ENCODE results near the gene BRD1.

Gene BRD1

DNA sequence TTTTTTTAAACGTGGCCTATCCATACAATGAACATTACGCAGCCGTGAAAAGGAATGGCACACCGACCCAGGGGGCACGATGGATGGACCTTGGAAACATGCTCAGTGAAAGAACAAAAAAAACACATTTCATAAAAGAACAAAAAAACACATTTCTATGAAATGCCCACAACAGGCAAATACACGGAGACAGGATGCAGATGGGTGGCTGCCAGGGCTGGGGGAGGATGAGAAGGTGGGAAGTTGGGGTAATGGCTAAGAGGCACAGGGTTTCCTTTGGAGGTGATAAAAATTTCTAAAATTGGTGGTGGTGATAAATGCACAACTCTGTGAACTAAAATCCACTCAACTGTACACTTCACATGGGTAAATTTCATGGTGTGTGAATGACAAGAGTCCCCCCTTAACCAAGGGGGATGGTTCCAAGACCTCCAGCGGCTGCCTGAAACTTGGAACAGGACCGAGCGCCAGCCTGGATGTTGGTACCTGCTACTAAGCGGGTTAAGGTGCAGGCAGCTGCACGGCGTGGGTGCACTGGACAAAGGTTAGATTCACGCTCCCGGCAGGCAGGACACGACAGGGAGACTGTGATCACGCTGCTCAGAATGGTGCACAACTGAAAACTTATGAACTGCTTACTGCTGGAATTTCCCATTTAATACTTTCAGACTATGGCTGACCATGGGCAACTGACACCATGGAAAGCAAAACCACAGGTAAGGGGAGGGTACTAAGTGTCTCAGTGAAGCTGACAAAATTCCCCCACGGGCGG, 16.5 kb downstream of the BRD1 start:
- DNase-seq (ENCODE audit: extremely low read depth, low read depth), result no peak
- TF ChIP-seq, protein P1, sequence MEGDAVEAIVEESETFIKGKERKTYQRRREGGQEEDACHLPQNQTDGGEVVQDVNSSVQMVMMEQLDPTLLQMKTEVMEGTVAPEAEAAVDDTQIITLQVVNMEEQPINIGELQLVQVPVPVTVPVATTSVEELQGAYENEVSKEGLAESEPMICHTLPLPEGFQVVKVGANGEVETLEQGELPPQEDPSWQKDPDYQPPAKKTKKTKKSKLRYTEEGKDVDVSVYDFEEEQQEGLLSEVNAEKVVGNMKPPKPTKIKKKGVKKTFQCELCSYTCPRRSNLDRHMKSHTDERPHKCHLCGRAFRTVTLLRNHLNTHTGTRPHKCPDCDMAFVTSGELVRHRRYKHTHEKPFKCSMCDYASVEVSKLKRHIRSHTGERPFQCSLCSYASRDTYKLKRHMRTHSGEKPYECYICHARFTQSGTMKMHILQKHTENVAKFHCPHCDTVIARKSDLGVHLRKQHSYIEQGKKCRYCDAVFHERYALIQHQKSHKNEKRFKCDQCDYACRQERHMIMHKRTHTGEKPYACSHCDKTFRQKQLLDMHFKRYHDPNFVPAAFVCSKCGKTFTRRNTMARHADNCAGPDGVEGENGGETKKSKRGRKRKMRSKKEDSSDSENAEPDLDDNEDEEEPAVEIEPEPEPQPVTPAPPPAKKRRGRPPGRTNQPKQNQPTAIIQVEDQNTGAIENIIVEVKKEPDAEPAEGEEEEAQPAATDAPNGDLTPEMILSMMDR (IDR thresholded peaks at IDR 0.05; ENCODE audit: low read depth, low read length), result no peak

DNA sequence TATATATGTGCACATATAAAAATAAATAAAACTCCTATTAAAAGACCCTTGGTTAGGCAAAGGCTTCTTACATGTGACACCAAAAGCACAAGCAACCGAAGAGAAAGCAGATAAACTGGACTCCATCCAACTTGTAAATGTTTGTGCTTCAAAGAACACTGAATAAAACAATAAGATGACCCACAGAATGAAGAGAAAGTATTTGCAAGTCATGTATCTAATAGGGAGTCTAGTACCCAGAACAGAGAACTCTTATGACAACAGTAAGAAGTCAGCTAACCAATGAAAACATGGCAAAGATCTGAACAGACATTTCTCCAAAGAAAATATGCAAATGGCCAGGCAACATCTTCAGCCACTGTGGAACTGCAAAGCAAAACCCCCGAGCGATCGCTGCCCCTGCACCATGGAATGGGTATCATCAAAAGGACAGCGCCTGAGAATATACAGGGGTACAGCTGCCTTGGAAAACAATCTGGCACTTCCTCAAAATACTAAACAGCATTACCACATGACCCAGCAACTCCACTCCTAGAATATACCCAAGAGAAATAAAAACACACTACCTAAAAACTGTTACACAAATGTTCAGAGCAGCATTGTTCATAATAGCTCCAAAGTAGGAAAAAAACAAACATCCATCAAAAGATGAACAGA, 17.2 kb downstream of the BRD1 start:
- TF ChIP-seq, protein P1 (IDR thresholded peaks at IDR 0.05; ENCODE audit: low read depth, low read length), result no peak
- DNase-seq (ENCODE audit: extremely low read depth, low read depth), result no peak

DNA sequence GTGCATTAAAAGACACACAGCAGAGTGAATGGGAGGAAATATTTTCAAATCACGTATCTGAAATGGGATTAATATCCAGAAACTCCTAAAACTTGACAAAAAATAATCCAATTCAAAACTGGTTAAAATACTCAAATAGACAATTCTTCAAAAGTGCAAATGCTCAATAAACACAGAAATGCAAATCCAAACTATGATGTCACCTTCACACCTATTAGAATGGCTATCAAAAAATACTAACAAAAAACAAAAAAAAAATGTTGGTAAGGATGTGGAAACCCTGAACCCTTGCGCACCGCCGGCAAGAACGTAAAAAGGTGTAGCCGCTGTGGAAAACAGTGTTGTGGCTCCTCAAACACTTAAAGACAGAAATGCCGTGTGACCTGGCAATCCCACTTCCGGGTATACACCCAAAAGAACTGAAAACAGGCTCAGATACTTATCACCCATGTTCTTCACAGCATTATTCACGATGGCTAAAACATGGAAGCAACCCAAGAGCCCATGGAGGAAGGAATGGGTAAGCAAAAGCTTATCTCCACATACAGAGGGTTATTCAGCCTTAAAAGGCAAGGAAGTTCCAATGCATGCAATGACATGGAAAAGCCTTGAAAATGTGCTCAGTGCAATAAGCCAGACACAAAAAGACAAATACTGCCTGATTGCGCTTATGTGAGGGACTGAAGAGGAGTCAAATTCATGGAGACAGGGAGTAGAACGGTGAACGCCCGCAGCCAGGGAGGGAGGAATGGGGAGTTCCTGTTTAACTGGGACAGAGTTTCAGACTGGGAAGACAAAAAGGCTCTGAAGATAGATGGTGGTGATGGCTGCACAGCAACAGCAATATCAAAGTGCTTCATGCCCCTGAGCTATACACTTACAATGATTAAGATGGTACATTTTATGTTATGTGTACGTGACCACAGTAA, 19.6 kb downstream of the BRD1 start:
- TF ChIP-seq, protein P1 (IDR thresholded peaks at IDR 0.05; ENCODE audit: low read depth, low read length), result no peak
- DNase-seq (ENCODE audit: extremely low read depth, low read depth), result no peak

DNA sequence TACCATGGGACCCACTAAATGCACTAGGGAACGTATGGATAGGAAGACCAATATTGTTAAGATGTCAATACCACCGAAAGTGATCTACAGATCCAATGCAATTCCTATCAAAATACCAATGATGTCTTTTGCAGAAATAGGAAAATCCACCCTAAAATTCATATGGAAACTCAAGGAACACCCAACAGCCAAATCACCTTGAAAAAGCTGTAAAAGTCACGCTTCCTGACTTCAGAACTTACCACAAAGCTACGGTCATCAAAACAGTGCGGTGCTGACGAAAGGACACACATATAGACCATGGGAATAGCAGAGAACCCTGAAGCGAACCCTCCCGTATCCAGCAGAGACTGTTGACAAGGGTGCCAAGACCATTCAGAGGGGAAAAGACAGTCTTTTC, 20.5 kb downstream of the BRD1 start:
- DNase-seq (ENCODE audit: extremely low read depth, low read depth), result no peak

DNA sequence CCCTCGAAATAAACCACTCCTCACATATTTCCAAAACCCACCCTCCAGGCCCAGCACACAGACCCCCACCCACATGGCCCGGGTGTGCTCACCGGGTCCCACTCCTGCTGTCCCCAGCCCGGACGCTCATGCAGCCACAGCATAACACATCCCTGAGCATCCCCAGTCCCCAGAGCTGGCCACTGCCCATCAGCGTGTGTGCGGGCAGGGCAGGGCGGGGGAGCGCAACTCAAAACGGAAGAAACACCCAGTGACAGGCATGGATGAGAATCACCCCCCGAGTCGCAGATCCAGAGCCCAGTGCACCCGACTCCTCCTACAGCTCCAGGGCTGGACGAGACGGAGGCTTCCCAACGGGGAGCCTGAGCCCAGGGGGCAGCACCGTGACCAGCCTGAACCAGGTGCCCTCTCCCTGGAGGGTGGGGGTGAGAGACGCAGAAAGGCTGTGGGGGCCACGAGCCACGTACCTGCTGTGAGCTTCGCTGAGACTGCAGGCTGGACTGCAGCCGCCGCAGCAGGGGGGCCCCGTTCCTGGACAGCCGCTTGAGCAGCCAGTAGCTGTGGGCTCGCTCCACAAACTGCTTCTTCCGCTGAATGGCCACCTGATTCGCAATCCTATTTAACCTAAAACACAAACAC, 23.8 kb downstream of the BRD1 start:
- TF ChIP-seq, protein P1 (IDR thresholded peaks at IDR 0.05; ENCODE audit: low read depth, low read length), result no peak
- DNase-seq (ENCODE audit: extremely low read depth, low read depth), result no peak

More for the DNA sequence above, 20.5 kb downstream of the BRD1 start:
- TF ChIP-seq, protein P1 (IDR thresholded peaks at IDR 0.05; ENCODE audit: low read depth, low read length), result no peak

DNA sequence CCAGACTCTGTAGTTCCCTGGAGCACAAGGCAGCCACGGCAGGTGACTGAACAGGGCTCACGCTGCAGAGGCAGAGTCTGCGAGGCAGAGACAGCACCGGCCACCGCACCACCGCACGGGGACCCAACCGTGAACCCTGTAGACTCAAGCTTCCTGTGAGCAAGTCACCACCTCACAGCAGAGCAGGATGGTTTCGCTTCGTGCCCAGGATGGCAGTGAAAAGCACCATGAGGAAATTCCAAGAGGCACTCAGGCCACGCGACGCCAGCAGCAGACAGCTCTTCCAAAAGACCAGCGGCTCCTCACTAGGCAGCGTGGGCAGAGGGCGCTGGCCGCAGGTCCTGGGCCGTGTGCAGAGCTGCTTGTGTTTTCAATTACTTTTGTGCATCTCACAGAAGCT, 24.5 kb downstream of the BRD1 start:
- DNase-seq (ENCODE audit: extremely low read depth, low read depth), result no peak
- TF ChIP-seq, protein P1 (IDR thresholded peaks at IDR 0.05; ENCODE audit: low read depth, low read length), result no peak

Measured in AG09319 (cell line).